Measurements from ENCODE around the gene CHST14. TPM values are rescaled to one million over a fixed set of nuclear protein-coding genes. Genes with fewer than 3 reads are reported as not detected.

CHST14 gene
- total RNA-seq, 1 donor from 2014 or later, result 36.5 TPM

DNA sequence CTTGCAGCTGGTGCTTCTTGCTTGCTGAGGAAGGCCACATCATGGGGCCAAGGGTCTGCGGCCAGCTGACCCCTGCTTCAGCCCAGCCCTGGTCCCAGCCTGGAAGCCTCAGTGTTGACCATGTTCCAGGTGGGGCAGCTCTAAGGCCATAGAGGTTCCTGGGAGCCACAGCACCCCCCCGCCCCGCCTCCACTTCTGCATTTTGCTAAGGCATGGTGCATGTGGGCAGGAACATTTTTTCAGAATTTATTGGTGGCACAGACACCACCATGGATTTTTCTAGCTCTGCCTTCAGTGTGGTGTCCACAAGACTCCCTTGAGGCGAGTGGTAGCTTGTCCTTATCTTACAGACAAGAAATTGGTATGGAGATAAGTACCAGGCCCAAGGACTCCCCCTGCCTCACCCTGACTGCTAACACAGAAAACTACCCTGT lies 1.9 kb upstream of the CHST14 start:
- peak overlapping the region; percentile 37 for H3K4me3 Mint-ChIP-seq (ENCODE audit: unreplicated experiment)
- H3K27me3 Mint-ChIP-seq (ENCODE audit: unreplicated experiment), result peaks cover 13% of the 10 kb centered on the region
- H3K27ac Mint-ChIP-seq (ENCODE audit: unreplicated experiment), result no peak overlapping the region
- TF ChIP-seq, protein P1, sequence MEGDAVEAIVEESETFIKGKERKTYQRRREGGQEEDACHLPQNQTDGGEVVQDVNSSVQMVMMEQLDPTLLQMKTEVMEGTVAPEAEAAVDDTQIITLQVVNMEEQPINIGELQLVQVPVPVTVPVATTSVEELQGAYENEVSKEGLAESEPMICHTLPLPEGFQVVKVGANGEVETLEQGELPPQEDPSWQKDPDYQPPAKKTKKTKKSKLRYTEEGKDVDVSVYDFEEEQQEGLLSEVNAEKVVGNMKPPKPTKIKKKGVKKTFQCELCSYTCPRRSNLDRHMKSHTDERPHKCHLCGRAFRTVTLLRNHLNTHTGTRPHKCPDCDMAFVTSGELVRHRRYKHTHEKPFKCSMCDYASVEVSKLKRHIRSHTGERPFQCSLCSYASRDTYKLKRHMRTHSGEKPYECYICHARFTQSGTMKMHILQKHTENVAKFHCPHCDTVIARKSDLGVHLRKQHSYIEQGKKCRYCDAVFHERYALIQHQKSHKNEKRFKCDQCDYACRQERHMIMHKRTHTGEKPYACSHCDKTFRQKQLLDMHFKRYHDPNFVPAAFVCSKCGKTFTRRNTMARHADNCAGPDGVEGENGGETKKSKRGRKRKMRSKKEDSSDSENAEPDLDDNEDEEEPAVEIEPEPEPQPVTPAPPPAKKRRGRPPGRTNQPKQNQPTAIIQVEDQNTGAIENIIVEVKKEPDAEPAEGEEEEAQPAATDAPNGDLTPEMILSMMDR (IDR thresholded peaks at IDR 0.05; ENCODE audit: unreplicated experiment), result no peak
- H3K4me1 Mint-ChIP-seq (ENCODE audit: unreplicated experiment), result peaks cover 8% of the 10 kb centered on the region
- DNase-seq (ENCODE audit: low spot score), result no peak
- peaks cover 5% of the 10 kb centered on the region for H3K36me3 Mint-ChIP-seq (ENCODE audit: low read depth, unreplicated experiment)
- no peaks in the 10 kb centered on the region for H3K9me3 Mint-ChIP-seq (ENCODE audit: unreplicated experiment)

DNA sequence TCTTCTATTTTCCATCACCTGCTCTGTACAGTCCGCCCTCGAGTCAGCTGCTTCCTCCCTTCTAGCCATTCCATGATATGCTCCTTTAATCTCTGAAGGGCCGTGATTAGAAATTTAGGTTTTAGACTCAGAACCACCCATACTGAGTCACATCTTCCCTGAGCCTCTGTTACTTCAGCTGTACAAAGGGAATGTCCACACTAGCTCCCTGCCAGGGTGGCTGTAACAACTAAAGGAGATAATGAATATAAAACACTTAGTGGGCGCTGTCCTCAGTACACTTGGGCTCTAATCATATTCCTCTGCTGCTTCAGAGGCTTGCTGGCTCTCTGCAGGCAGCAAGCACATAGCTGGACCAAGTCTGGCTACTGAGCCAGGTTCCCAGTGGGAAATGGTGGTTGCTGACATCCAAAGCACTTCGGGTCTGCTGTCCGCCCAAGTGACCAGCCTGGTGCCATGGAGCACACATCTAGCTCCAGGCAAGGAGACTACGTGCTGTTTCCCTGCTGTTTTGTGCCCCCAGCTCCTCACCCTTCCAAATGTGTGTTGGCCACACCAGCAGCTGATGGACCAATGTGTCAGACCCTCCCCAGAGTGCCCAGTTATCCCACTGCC lies 901 bp upstream of the CHST14 start:
- DNase-seq (ENCODE audit: low spot score), result no peak

DNA sequence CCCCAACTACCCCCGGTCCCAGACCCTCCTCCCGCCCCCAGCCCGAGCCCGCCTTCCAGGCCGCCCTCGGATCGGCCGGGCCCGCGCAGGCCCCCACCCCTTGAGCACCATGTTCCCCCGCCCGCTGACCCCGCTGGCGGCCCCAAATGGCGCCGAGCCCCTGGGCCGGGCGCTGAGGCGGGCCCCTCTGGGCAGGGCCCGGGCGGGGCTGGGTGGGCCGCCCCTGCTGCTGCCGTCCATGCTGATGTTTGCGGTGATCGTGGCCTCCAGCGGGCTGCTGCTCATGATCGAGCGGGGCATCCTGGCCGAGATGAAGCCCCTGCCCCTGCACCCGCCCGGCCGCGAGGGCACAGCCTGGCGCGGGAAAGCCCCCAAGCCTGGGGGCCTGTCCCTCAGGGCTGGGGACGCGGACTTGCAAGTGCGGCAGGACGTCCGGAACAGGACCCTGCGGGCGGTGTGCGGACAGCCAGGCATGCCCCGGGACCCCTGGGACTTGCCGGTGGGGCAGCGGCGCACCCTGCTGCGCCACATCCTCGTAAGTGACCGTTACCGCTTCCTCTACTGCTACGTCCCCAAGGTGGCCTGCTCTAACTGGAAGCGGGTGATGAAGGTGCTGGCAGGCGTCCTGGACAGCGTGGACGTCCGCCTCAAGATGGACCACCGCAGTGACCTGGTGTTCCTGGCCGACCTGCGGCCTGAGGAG lies 472 bp downstream of the CHST14 start:
- Mint-ChIP-seq H3K27me3 (ENCODE audit: unreplicated experiment) (peaks cover 13% of the 10 kb centered on the region), H3K4me1 (ENCODE audit: unreplicated experiment) (peaks cover 8% of the 10 kb centered on the region), H3K9me3 (ENCODE audit: unreplicated experiment) (no peaks in the 10 kb centered on the region), H3K27ac (ENCODE audit: unreplicated experiment) (peak overlapping the region; percentile 54), H3K36me3 (ENCODE audit: low read depth, unreplicated experiment) (no peaks in the 10 kb centered on the region), H3K4me3 (ENCODE audit: unreplicated experiment) (peak overlapping the region; percentile 90)
- DNase-seq (ENCODE audit: low spot score), result peak; percentile 41
- TF ChIP-seq, protein P1 (IDR thresholded peaks at IDR 0.05; ENCODE audit: unreplicated experiment), result no peak

More for the DNA sequence above, 901 bp upstream of the CHST14 start:
- Mint-ChIP-seq H3K9me3 (ENCODE audit: unreplicated experiment) (no peaks in the 10 kb centered on the region), H3K27ac (ENCODE audit: unreplicated experiment) (peak overlapping the region; percentile 91), H3K4me1 (ENCODE audit: unreplicated experiment) (peaks cover 8% of the 10 kb centered on the region), H3K4me3 (ENCODE audit: unreplicated experiment) (peak overlapping the region; percentile 81), H3K27me3 (ENCODE audit: unreplicated experiment) (peaks cover 13% of the 10 kb centered on the region), H3K36me3 (ENCODE audit: low read depth, unreplicated experiment) (peaks cover 5% of the 10 kb centered on the region)
- TF ChIP-seq, protein P1 (IDR thresholded peaks at IDR 0.05; ENCODE audit: unreplicated experiment), result no peak

DNA sequence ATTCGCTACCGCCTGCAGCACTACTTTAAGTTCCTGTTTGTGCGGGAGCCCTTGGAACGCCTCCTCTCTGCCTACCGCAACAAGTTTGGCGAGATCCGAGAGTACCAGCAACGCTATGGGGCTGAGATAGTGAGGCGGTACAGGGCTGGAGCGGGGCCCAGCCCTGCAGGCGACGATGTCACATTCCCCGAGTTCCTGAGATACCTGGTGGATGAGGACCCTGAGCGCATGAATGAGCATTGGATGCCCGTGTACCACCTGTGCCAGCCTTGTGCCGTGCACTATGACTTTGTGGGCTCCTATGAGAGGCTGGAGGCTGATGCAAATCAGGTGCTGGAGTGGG lies 995 bp downstream of the CHST14 start:
- Mint-ChIP-seq H3K27me3 (ENCODE audit: unreplicated experiment) (peaks cover 13% of the 10 kb centered on the region), H3K27ac (ENCODE audit: unreplicated experiment) (peak overlapping the region; percentile 54), H3K4me3 (ENCODE audit: unreplicated experiment) (peak overlapping the region; percentile 90), H3K9me3 (ENCODE audit: unreplicated experiment) (no peaks in the 10 kb centered on the region), H3K36me3 (ENCODE audit: low read depth, unreplicated experiment) (no peaks in the 10 kb centered on the region), H3K4me1 (ENCODE audit: unreplicated experiment) (peaks cover 8% of the 10 kb centered on the region)
- TF ChIP-seq, protein P1 (IDR thresholded peaks at IDR 0.05; ENCODE audit: unreplicated experiment), result no peak
- DNase-seq (ENCODE audit: low spot score), result no peak

DNA sequence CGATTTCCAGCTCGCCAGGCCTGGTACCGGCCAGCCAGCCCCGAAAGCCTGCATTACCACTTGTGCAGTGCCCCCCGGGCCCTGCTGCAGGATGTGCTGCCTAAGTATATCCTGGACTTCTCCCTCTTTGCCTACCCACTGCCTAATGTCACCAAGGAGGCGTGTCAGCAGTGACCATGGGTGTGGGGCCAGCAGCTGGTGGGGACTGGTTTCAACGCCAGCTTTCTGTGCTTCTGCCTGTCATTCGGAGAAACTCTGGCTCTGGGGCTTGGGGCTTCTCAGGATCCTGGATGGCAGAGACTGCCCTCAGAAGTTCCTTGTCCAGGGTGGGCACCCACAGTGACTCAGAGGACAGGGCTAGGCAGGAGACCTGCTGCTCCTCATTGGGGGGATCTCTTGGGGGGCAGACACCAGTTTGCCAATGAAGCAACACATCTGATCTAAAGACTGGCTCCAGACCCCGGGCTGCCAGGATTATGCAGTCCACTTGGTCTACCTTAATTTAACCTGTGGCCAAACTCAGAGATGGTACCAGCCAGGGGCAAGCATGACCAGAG lies 1.5 kb downstream of the CHST14 start:
- Mint-ChIP-seq H3K36me3 (ENCODE audit: low read depth, unreplicated experiment) (no peaks in the 10 kb centered on the region), H3K27me3 (ENCODE audit: unreplicated experiment) (peaks cover 12% of the 10 kb centered on the region), H3K27ac (ENCODE audit: unreplicated experiment) (no peak overlapping the region), H3K4me1 (ENCODE audit: unreplicated experiment) (peaks cover 8% of the 10 kb centered on the region), H3K9me3 (ENCODE audit: unreplicated experiment) (no peaks in the 10 kb centered on the region), H3K4me3 (ENCODE audit: unreplicated experiment) (peak overlapping the region; percentile 90)
- TF ChIP-seq, protein P1 (IDR thresholded peaks at IDR 0.05; ENCODE audit: unreplicated experiment), result no peak
- DNase-seq (ENCODE audit: low spot score), result no peak

All from endothelial cell (in vitro differentiated cells).